Left renal cortex interstitium (tissue), 4 donors: ENCODE data around the gene HNRNPA0. TPM values are rescaled to one million over a fixed set of nuclear protein-coding genes. Genes with fewer than 3 reads are reported as not detected.
A peak's percentile ranks its signal among the peaks of the same experiment; 100 is the strongest.

Source experiments
- DNase-seq, 4 donors: peaks; one replicate each; pipeline ENCODE4 v3.0.0-alpha.2; 2013; ENCODE audit warnings: low read depth in 4 of 4, low spot score in 2 of 4, missing footprints in 1 of 4
- polyA plus RNA-seq, 4 donors: library from polyadenylated mRNA; unstranded; fragments of 120-200 nt; gene quantifications; one replicate each; pipeline ENCODE4 v1.2.1, GENCODE V29; 2013; ENCODE audit not compliant: insufficient read length in 4 of 4

The HNRNPA0 gene
- polyA plus RNA-seq, 4 donors: 66.6 to 86.5 (median 71.8) TPM

GRCh38 chr5:137757634-137758033 lies 3.5 kb upstream of the HNRNPA0 start:
- DNase-seq: no peak

GRCh38 chr5:137754961-137755762 lies 999 bp upstream of the HNRNPA0 start:
- DNase-seq: no peak

GRCh38 chr5:137753691-137754187 lies 424 bp downstream of the HNRNPA0 start:
- peak in 3 of 4 donors; percentile 46 to 71 (median 55) for DNase-seq

GRCh38 chr5:137752905-137753690 lies 1.1 kb downstream of the HNRNPA0 start:
- DNase-seq: no peak

- DNase-seq: peak in 2 of 4 donors; percentile 41 to 52
Measured at GRCh38 chr5:137751869-137752491, 2.2 kb downstream of the HNRNPA0 start.

GRCh38 chr5:137750436-137750835 lies 3.7 kb downstream of the HNRNPA0 start:
- no peak for DNase-seq

GRCh38 chr5:137747848-137748247 lies 6.3 kb downstream of the HNRNPA0 start:
- DNase-seq: no peak

GRCh38 chr5:137743031-137743640 lies 11.0 kb downstream of the HNRNPA0 start:
- DNase-seq: peak in 1 of 4 donors; percentile 44

- DNase-seq: no peak
Measured at GRCh38 chr5:137741718-137742117, 12.4 kb downstream of the HNRNPA0 start.

- DNase-seq: no peak
Measured at GRCh38 chr5:137739737-137740136, 14.4 kb downstream of the HNRNPA0 start.

- no peak for DNase-seq
Measured at GRCh38 chr5:137738947-137739346, 15.2 kb downstream of the HNRNPA0 start.

GRCh38 chr5:137737349-137738131 lies 16.6 kb downstream of the HNRNPA0 start:
- no peak for DNase-seq

- peak in 1 of 4 donors; percentile 19 for DNase-seq
Measured at GRCh38 chr5:137736496-137736895, 17.7 kb downstream of the HNRNPA0 start.

GRCh38 chr5:137735555-137736284 lies 18.4 kb downstream of the HNRNPA0 start, which contains the start of gene KLHL3:
KLHL3 (minus strand) TSS chr5:137736089; CDS start chr5:137735646, 443 bp downstream.
- peak in 2 of 4 donors; percentile 32 to 55 for DNase-seq

- peak in 1 of 4 donors; percentile 59 for DNase-seq
Measured at GRCh38 chr5:137734962-137735554, 19.1 kb downstream of the HNRNPA0 start.

GRCh38 chr5:137734331-137734730 lies 19.8 kb downstream of the HNRNPA0 start:
- no peak for DNase-seq

- DNase-seq: no peak
Measured at GRCh38 chr5:137733922-137734321, 20.2 kb downstream of the HNRNPA0 start.

GRCh38 chr5:137733006-137733405 lies 21.2 kb downstream of the HNRNPA0 start:
- DNase-seq: no peak

- DNase-seq: no peak
Measured at GRCh38 chr5:137731176-137731575, 23.0 kb downstream of the HNRNPA0 start.
